ENCODE results near the gene CLIC1. TPM values are rescaled to one million over a fixed set of nuclear protein-coding genes. Genes with fewer than 3 reads are reported as not detected.

CLIC1 gene
- total and polyA plus RNA-seq, 10 of the 15 experiments (the other 5 are each of a cell fraction or from before 2014, with no cell fraction given): 446 to 1,266 (median 636) TPM

DNA sequence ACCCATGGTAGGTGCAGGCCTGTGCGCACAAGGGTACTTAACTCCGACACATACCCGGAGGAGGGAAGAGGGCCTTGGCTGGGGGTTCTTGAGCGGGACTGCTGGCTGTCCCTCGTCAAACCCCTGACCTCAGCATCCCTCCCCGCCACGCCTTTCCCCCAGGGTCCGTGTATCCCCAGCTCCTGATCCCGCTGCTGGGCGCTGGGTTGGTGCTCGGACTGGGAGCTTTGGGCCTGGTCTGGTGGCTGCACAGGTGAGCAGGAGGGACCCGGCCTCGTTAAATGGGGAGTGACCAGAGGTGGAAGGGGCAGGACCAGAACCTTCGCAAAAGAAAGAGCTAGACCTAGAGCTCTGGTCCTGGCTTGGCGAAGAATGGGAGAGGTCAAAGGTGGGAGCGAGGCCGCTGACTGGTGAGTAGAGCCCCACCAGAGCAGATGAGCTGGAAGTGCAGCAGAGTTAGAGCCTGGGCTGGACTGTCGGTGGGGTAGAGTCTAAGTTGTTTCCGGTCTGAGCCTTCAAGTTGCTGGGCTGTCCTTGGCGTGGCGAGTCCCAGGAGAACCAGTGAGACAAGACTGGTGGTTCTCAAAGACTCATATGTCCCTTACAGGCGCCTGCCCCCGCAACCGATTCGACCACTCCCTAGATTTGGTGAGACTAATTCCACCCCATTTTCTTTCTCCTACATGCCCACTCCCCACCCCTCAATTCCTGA is 12.2 kb downstream of the CLIC1 start:
- H3K9me3 ChIP-seq (replicated peaks; ENCODE audit: control insufficient read depth, insufficient read depth, low read length): no peaks in the 10 kb centered on the region
- no peak for FAIRE-seq
- no peak for ATAC-seq
- WGBS (ENCODE audit: insufficient coverage, insufficient replicate concordance, low lambda C conversion rate, missing lambda C conversion rate): 86% methylated on average over 24 of the region's 25 CpGs
- no peak overlapping the region for H3K4me2 ChIP-seq (ENCODE audit: control insufficient read depth, insufficient read depth)
- H3K9ac ChIP-seq (ENCODE audit: control insufficient read depth, insufficient read depth, low read length): no peak overlapping the region
- H3K79me2 ChIP-seq (ENCODE audit: control insufficient read depth, insufficient read depth, low read length): no peaks in the 10 kb centered on the region
- TF ChIP-seq CHD2 (IDR thresholded peaks at IDR 0.05; ENCODE audit: borderline replicate concordance, low read depth, low read length): no peak
- BruUV-seq (replicated peaks): no TSS peak
- no peaks in the 10 kb centered on the region for H4K20me1 ChIP-seq (ENCODE audit: control insufficient read depth, insufficient read depth)
- ChIA-PET POLR2A (interaction anchor here (1.1 kb wide), 1 partner anchor 72 kb away, joined by 4 read pairs; the partner anchor contains the start of gene BAG6), SMC1A (ENCODE audit: uncharacterized antibody, unreplicated experiment) (interaction anchor here (0.7 to 2.0 kb wide), 4 partner anchors 9 to 46 kb away, joined by 3 to 7 read pairs (median 4); partner anchors contain the start of genes LY6G6D and LY6G6F), CTCF (interaction anchor here (1.2 to 2.8 kb wide), 3 partner anchors 10 to 103 kb away, joined by 3 to 12 read pairs (median 5); partner anchors contain the start of gene HSPA1B), RAD21 (ENCODE audit: unreplicated experiment) (no interaction called here)
- H2AFZ ChIP-seq (ENCODE audit: control insufficient read depth, low read depth, low read length): no peak overlapping the region
- intact Hi-C loops (cut with micrococcal nuclease; ENCODE audit: unreplicated experiment): no loop called here
- H3K27me3 ChIP-seq (replicated peaks in 1 of 2; ENCODE audit: control insufficient read depth in 2 of 2, insufficient read depth in 2 of 2, low read length in 1 of 2): no peaks in the 10 kb centered on the region; a peak in 1 of 4 replicates
- no peak overlapping the region for H3K4me3 ChIP-seq
- in situ Hi-C loops (cut with MboI): no loop called here
- H3K4me1 ChIP-seq (ENCODE audit: control insufficient read depth, insufficient read depth, low read length): peaks cover 22% of the 10 kb centered on the region
- DNase-seq (ENCODE audit: low read depth, low spot score): no peak
- no peak overlapping the region for H3K27ac ChIP-seq (ENCODE audit: control insufficient read depth, insufficient read depth)
- H3K36me3 ChIP-seq (ENCODE audit: control insufficient read depth in 2 of 2, insufficient read depth in 2 of 2, low read length in 1 of 2): peaks cover 0 to 2% of the 10 kb centered on the region in 2 experiments; a peak in 3 of 4 replicates

DNA sequence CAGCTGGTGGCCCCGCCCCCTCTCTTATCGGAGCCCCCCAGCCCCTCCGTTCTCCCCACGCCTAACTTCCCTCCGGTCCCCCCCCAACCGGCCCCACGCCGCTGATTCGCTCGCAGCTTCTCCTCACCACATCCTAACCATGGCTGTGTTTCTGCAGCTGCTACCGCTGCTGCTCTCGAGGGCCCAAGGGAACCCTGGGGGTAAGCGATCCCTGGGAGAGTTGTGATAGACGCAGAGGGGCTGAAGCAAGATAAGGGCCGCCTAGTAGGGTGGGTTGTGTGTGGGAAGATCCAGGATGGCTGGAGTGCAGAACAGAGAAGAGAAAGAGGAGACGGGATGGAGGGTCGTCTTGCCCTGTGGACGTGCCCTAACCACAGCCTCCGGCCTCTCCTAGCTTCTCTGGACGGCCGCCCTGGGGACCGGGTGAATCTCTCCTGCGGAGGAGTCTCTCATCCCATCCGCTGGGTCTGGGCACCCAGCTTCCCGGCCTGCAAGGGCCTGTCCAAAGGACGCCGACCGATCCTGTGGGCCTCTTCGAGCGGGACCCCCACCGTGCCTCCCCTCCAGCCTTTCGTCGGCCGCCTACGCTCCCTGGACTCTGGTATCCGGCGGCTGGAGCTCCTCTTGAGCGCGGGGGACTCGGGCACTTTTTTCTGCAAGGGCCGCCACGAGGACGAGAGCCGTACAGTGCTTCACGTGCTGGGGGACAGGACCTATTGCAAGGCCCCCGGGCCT is 12.9 kb downstream of the CLIC1 start, which contains the start of gene MPIG6B:
Gene MPIG6B (plus strand): TSS at position 129 of the 735 bp plus-strand sequence. CDS start 11 bp downstream, at position 140.
- WGBS (ENCODE audit: insufficient coverage, insufficient replicate concordance, low lambda C conversion rate, missing lambda C conversion rate): 76% methylated on average over 32 of the region's 46 CpGs
- BruUV-seq (replicated peaks): no TSS peak
- POLR2A ChIA-PET: interaction anchor here (0.6 to 1.1 kb wide), 2 partner anchors 72 to 675 kb away, joined by 4 to 7 read pairs; partner anchors contain the start of gene BAG6
- TF ChIP-seq, protein P1, sequence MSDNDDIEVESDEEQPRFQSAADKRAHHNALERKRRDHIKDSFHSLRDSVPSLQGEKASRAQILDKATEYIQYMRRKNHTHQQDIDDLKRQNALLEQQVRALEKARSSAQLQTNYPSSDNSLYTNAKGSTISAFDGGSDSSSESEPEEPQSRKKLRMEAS (IDR thresholded peaks at IDR 0.05; ENCODE audit: low read depth, low read length): no peak
- TF ChIP-seq MEF2B (IDR thresholded peaks at IDR 0.05; ENCODE audit: partially characterized antibody, poor library complexity, severe bottlenecking) (no peak), GATAD2B (conservative IDR thresholded peaks at IDR 0.05; ENCODE audit: low read depth) (no peak), EGR1 (IDR thresholded peaks at IDR 0.05; ENCODE audit: borderline replicate concordance in 1 of 2, low read depth in 2 of 2, low read length in 2 of 2) (no peak), RB1 (IDR thresholded peaks at IDR 0.05; ENCODE audit: borderline replicate concordance) (no peak), SUPT20H (IDR thresholded peaks at IDR 0.05; ENCODE audit: borderline replicate concordance, control insufficient read depth, low read depth, low read length) (no peak), BACH1 (IDR thresholded peaks at IDR 0.05; ENCODE audit: borderline replicate concordance) (no peak)
- TF ChIP-seq, protein P2, sequence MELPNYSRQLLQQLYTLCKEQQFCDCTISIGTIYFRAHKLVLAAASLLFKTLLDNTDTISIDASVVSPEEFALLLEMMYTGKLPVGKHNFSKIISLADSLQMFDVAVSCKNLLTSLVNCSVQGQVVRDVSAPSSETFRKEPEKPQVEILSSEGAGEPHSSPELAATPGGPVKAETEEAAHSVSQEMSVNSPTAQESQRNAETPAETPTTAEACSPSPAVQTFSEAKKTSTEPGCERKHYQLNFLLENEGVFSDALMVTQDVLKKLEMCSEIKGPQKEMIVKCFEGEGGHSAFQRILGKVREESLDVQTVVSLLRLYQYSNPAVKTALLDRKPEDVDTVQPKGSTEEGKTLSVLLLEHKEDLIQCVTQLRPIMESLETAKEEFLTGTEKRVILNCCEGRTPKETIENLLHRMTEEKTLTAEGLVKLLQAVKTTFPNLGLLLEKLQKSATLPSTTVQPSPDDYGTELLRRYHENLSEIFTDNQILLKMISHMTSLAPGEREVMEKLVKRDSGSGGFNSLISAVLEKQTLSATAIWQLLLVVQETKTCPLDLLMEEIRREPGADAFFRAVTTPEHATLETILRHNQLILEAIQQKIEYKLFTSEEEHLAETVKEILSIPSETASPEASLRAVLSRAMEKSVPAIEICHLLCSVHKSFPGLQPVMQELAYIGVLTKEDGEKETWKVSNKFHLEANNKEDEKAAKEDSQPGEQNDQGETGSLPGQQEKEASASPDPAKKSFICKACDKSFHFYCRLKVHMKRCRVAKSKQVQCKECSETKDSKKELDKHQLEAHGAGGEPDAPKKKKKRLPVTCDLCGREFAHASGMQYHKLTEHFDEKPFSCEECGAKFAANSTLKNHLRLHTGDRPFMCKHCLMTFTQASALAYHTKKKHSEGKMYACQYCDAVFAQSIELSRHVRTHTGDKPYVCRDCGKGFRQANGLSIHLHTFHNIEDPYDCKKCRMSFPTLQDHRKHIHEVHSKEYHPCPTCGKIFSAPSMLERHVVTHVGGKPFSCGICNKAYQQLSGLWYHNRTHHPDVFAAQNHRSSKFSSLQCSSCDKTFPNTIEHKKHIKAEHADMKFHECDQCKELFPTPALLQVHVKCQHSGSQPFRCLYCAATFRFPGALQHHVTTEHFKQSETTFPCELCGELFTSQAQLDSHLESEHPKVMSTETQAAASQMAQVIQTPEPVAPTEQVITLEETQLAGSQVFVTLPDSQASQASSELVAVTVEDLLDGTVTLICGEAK (IDR thresholded peaks at IDR 0.05; ENCODE audit: borderline replicate concordance): no peak

More for the DNA sequence above, 12.9 kb downstream of the CLIC1 start, which contains the start of gene MPIG6B:
- H3K27ac ChIP-seq (ENCODE audit: control insufficient read depth, insufficient read depth): no peak within 1 kb of the TSS
- H3K9me3 ChIP-seq (replicated peaks; ENCODE audit: control insufficient read depth, insufficient read depth, low read length): no peaks in the 10 kb centered on the region
- H3K4me1 ChIP-seq (ENCODE audit: control insufficient read depth, insufficient read depth, low read length): peaks cover 15% of the 10 kb centered on the region
- no peak within 1 kb of the TSS for H3K4me3 ChIP-seq
- FAIRE-seq (no peak), DNase-seq (ENCODE audit: low read depth, low spot score) (no peak), ATAC-seq (no peak)
- intact Hi-C loops (cut with micrococcal nuclease; ENCODE audit: unreplicated experiment) (no loop called here), in situ Hi-C loops (cut with MboI) (no loop called here)
- ChIA-PET SMC1A (ENCODE audit: uncharacterized antibody, unreplicated experiment) (interaction anchor here (0.7 to 2.0 kb wide), 5 partner anchors 8 to 47 kb away, joined by 3 to 7 read pairs (median 5); partner anchors contain the start of genes LY6G6D and LY6G6F), CTCF (interaction anchor here (1.2 to 2.8 kb wide), 2 partner anchors 9 to 47 kb away, joined by 5 to 12 read pairs; no protein-coding TSS in a partner anchor), RAD21 (ENCODE audit: unreplicated experiment) (interaction anchor here (1.5 kb wide), 1 partner anchor 46 kb away, joined by 3 read pairs; no protein-coding TSS in a partner anchor)
- H3K79me2 ChIP-seq (ENCODE audit: control insufficient read depth, insufficient read depth, low read length): no peaks in the 10 kb centered on the region
- H3K9ac ChIP-seq (ENCODE audit: control insufficient read depth, insufficient read depth, low read length): no peak within 1 kb of the TSS
- no peaks in the 10 kb centered on the region; a peak in 1 of 4 replicates for H3K27me3 ChIP-seq (replicated peaks in 1 of 2; ENCODE audit: control insufficient read depth in 2 of 2, insufficient read depth in 2 of 2, low read length in 1 of 2)
- no peaks in the 10 kb centered on the region for H4K20me1 ChIP-seq (ENCODE audit: control insufficient read depth, insufficient read depth)
- H3K36me3 ChIP-seq (ENCODE audit: control insufficient read depth in 2 of 2, insufficient read depth in 2 of 2, low read length in 1 of 2): no peaks in the 10 kb centered on the region; a peak in 2 of 4 replicates
- no peak within 1 kb of the TSS for H3K4me2 ChIP-seq (ENCODE audit: control insufficient read depth, insufficient read depth)
- H2AFZ ChIP-seq (ENCODE audit: control insufficient read depth, low read depth, low read length): no peak within 1 kb of the TSS

Data from GM12878 (cell line).